Measurements from ENCODE around the gene CTDSPL.

Gene CTDSPL

GRCh38 chr3:37961622-37962431 lies 100.1 kb downstream of the CTDSPL start:
- DNase-seq (ENCODE audit: low spot score), result no peak
- no peak for TF ChIP-seq CTCF (IDR thresholded peaks at IDR 0.05; ENCODE audit: borderline replicate concordance, control extremely low read depth, extremely low read depth, insufficient read depth, missing control alignments)

GRCh38 chr3:37963016-37963415 lies 101.3 kb downstream of the CTDSPL start:
- in situ Hi-C loops (cut with MboI; ENCODE audit: low sequenced_read_pairs, unreplicated experiment), result no loop called here
- no peak for DNase-seq (ENCODE audit: low spot score)
- no peak for TF ChIP-seq CTCF (IDR thresholded peaks at IDR 0.05; ENCODE audit: borderline replicate concordance, control extremely low read depth, extremely low read depth, insufficient read depth, missing control alignments)

More at GRCh38 chr3:37961622-37962431, 100.1 kb downstream of the CTDSPL start:
- in situ Hi-C loops (cut with MboI; ENCODE audit: low sequenced_read_pairs, unreplicated experiment), result no loop called here

- in situ Hi-C loops (cut with MboI; ENCODE audit: low sequenced_read_pairs, unreplicated experiment), result no loop called here
- TF ChIP-seq CTCF (IDR thresholded peaks at IDR 0.05; ENCODE audit: borderline replicate concordance, control extremely low read depth, extremely low read depth, insufficient read depth, missing control alignments), result no peak
- DNase-seq (ENCODE audit: low spot score), result no peak
Observed at GRCh38 chr3:37963635-37964034, 102.0 kb downstream of the CTDSPL start.

- TF ChIP-seq CTCF (IDR thresholded peaks at IDR 0.05; ENCODE audit: borderline replicate concordance, control extremely low read depth, extremely low read depth, insufficient read depth, missing control alignments), result no peak
- in situ Hi-C loops (cut with MboI; ENCODE audit: low sequenced_read_pairs, unreplicated experiment), result no loop called here
- no peak for DNase-seq (ENCODE audit: low spot score)
Observed at GRCh38 chr3:37964146-37964545, 102.5 kb downstream of the CTDSPL start.

GRCh38 chr3:37964716-37965115 lies 103.0 kb downstream of the CTDSPL start:
- TF ChIP-seq CTCF (IDR thresholded peaks at IDR 0.05; ENCODE audit: borderline replicate concordance, control extremely low read depth, extremely low read depth, insufficient read depth, missing control alignments), result no peak
- no peak for DNase-seq (ENCODE audit: low spot score)
- in situ Hi-C loops (cut with MboI; ENCODE audit: low sequenced_read_pairs, unreplicated experiment), result no loop called here

GRCh38 chr3:37967260-37967881 lies 105.7 kb downstream of the CTDSPL start:
- TF ChIP-seq CTCF (IDR thresholded peaks at IDR 0.05; ENCODE audit: borderline replicate concordance, control extremely low read depth, extremely low read depth, insufficient read depth, missing control alignments), result peak; percentile 73
- peak; percentile 76 for DNase-seq (ENCODE audit: low spot score)
- in situ Hi-C loops (cut with MboI; ENCODE audit: low sequenced_read_pairs, unreplicated experiment), result no loop called here

All from GM13976 (cell line).